ENCODE data around the gene TTYH2.

DNA sequence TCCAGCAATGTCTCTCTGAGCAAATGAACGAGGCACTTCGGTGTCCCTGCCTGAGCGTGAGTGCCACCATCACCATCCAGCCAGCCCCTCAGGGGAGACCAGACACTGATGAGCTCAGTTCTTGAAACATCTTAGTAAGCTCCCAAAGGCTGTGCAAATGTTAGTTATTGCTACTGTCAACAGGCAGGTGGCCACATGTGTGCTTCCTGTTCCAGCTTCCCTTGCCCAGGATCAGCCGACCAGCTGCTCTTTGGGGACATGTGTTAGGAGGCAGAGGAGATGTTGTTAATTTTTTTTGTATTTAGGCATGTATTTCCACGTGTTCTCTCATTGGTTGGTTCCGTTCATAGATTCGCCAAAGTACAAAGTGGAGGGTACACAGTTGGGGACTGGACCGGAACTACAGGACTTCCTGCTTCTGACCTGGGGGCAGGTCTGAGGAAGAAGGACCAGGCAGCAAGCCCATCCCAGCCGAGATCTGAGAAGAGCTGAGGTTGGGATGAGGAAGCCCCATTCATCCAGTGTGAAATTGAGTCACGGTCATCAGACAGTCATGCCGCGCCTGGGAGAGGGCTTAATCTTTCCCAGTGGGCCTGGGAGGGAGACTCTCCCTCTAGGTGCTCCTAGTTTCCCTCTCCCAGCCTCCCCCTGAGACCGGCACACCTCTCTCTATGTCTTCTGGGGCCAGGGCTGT lies 3.8 kb downstream of the TTYH2 start:
- TF ChIP-seq EGR1 (IDR thresholded peaks at IDR 0.05) (no peak), EP300 (IDR thresholded peaks at IDR 0.05; ENCODE audit: borderline replicate concordance) (no peak)
